Ovary (tissue), 9 donors: ENCODE results near the gene FLOT2. TPM values are rescaled to one million over a fixed set of nuclear protein-coding genes. Genes with fewer than 3 reads are reported as not detected.

Experiments used
- DNase-seq, 5 donors: peaks; one replicate each; pipeline ENCODE4 v3.0.0-alpha.2; 2019 to 2020
- H3K27ac ChIP-seq, 2 donors: fragments of 200-600 bp; one replicate each; pipeline versions ENCODE4 v1.5.1 to v1.8.0; 2019 to 2022
- H3K27me3 ChIP-seq: fragments of 200-600 bp; one replicate; pipeline ENCODE4 v1.8.0; 2022
- H3K36me3 ChIP-seq: fragments of 200-600 bp; sonication (generic); one replicate; pipeline ENCODE4 v1.5.1; 2019
- H3K4me1 ChIP-seq: one replicate; pipeline ENCODE4 v1.8.1; 2013; ENCODE audit warnings: mild to moderate bottlenecking, moderate library complexity; ENCODE audit not compliant: insufficient read depth
- H3K4me3 ChIP-seq: fragments of 200-600 bp; sonication (generic); one replicate; pipeline ENCODE4 v1.5.1; 2017
- H3K9me3 ChIP-seq, 2 donors: fragments of 200-600 bp in 1 of 2; sonication (generic) in 1 of 2; one replicate each; pipeline versions ENCODE4 v1.5.1 to v1.8.1; 2013 to 2019; ENCODE audit warnings: mild to moderate bottlenecking in 1 of 2, moderate library complexity in 1 of 2
- EP300 ChIP-seq: sonication (generic); formaldehyde crosslinking; IDR thresholded peaks from one replicate; pipeline ENCODE4 v1.6.1; 2017; ENCODE audit warnings: antibody characterized with exemption
- POLR2A ChIP-seq: fragments of 450-650 bp; IDR thresholded peaks from one replicate; pipeline ENCODE4 v1.6.1; 2017; ENCODE audit warnings: antibody characterized with exemption, mild to moderate bottlenecking, moderate library complexity
- WGBS, 3 donors: extraction: QIAGEN DNeasy Blood & Tissue Kit in 1 of 3; methylation state at CpG; one replicate each; pipeline versions ENCODE4 v1.1.5 to v1.1.7; 2013 to 2017; 5-methylcytosine and 5-hydroxymethylcytosine counted together
- intact Hi-C, 4 donors: fragments of 100-400 bp; cut with DNase I; formaldehyde crosslinking; loops; one replicate each; pipeline versions ENCODE4 v1.11.0 to v1.15.1; 2022 to 2023
- polyA plus RNA-seq, 2 donors: library from polyadenylated mRNA; stranded (reverse); fragments of 200-250 nt in 1 of 2; fragments of 350-450 nt in 1 of 2; fragmentation: Illumina TruSeq in 1 of 2; extraction: RNeasy Lipid Tissue Mini Kit (QIAGEN cat#74804) in 1 of 2; gene quantifications; one replicate each; pipeline ENCODE4 v1.2.3, GENCODE V29; 2013 to 2014
- total RNA-seq, 7 donors: library from RNA; depleted of rRNA in 2 of 7; stranded (reverse); fragments of >200 nt in 2 of 7; fragmentation: NEBNext Ultra II Directional in 3 of 7; extraction: Animal tissue kit (Norgen Biotek cat#: 25700) in 3 of 7; gene quantifications; one replicate each; pipeline versions ENCODE4 v1.1.0 to v1.2.4, GENCODE V29; 2016 to 2023
- TF ChIP-seq, protein P1 (sequence below), 3 donors: fragments of 450-650 bp in 2 of 3; fragments of 200-600 bp in 1 of 3; IDR thresholded peaks; one replicate each; pipeline versions ENCODE4 v1.5.1 to v1.8.0; 2016 to 2022; ENCODE audit warnings: antibody characterized with exemption in 3 of 3, mild to moderate bottlenecking in 1 of 3
- donor health status: DM: no; HTN: no; CAD: no; lungs with moderate emphysema.
- donor health status: DM: no; HTN: no; CAD: no.
- donor health status: Bipolar disorder and iron deficiency.
- donor health status: DM: yes; HTN: yes; CAD: no.
- donor health status: DM: no; HTN: no; CAD: no.
- donor health status: DM: yes; HTN: yes; CAD: no.

The FLOT2 gene
- total and polyA plus RNA-seq, 9 donors = 29.3 to 82.3 (median 72.6) TPM

DNA sequence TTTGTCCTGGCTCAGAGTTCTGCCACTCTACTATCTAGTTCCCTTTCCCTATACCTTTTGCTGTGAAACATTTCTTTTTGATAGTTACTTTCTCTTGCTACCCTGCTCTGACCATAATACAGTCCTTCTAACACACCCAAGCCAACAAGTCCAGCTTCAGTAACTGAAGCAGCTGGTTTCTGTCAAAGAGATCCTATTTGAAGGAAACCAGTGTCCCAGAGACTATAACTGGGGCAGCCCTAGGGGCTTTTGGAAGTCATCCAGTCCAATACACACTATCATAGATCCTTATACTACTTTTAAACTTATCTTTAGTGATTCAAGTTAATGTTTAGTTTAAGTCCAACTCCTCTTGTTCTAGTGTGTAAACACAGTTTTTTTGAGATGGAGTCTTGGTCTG lies 22.7 kb upstream of the FLOT2 start:
- Histone ChIP-seq H3K36me3 (no peaks in the 10 kb centered on the region), H3K27me3 (no peaks in the 10 kb centered on the region), H3K4me1 (no peaks in the 10 kb centered on the region), H3K27ac (no peak overlapping the region), H3K9me3 (no peaks in the 10 kb centered on the region), H3K4me3 (no peak overlapping the region)
- DNase-seq = no peak
- TF ChIP-seq EP300 (no peak), POLR2A (no peak)
- TF ChIP-seq, protein P1, sequence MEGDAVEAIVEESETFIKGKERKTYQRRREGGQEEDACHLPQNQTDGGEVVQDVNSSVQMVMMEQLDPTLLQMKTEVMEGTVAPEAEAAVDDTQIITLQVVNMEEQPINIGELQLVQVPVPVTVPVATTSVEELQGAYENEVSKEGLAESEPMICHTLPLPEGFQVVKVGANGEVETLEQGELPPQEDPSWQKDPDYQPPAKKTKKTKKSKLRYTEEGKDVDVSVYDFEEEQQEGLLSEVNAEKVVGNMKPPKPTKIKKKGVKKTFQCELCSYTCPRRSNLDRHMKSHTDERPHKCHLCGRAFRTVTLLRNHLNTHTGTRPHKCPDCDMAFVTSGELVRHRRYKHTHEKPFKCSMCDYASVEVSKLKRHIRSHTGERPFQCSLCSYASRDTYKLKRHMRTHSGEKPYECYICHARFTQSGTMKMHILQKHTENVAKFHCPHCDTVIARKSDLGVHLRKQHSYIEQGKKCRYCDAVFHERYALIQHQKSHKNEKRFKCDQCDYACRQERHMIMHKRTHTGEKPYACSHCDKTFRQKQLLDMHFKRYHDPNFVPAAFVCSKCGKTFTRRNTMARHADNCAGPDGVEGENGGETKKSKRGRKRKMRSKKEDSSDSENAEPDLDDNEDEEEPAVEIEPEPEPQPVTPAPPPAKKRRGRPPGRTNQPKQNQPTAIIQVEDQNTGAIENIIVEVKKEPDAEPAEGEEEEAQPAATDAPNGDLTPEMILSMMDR (IDR thresholded peaks at IDR 0.05) = no peak
- intact Hi-C loops = no loop called here

DNA sequence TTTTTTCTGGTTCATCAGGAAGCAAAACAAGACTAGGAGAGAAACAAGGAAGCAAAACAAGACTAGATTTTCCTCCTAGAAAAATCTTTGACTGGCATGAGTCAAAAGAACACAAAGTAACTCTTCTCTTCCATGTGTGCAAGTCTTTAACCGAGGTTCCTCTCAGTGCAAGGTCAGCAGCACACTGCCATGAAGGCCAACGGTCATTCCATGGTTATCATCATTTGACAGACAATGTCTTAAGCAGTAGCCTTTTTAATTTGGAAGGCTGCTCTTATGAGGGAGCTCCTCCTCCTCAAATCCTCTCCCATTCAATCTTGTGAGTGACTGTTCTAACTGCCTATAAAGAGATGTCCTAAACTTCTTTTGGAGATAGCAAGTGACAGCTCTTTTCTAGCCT lies 20.8 kb upstream of the FLOT2 start:
- intact Hi-C loops = loop anchor here in 2 of 4 donors (10.0 kb wide), 1 partner anchor 153 kb away; no protein-coding TSS in a partner anchor
- 49 to 78% (median 50%) methylated on average over 2 of the region's 2 CpGs for WGBS, 3 donors

DNA sequence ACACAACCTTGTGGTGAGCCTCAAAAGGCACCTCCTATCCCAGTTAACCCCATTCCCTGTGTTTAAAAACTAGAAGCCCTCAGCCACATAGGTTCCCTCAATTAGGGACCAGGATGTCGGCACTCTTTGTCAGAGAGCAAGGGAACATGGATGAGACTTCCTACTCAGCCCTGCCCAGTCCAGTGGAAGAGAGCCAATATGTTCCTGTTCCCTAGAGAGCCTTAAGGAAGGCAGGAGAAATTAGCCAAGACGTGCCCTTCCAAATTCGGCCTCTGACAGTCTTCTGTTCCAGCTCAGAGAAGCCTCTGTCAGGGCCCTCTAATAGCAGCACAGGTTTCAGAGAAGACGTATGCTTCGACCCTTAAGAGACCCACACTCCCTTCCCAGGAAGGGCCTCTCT lies 19.9 kb upstream of the FLOT2 start:
- Histone ChIP-seq H3K4me1 (no peaks in the 10 kb centered on the region), H3K4me3 (no peak overlapping the region), H3K27me3 (no peaks in the 10 kb centered on the region), H3K36me3 (no peaks in the 10 kb centered on the region), H3K9me3 (no peaks in the 10 kb centered on the region), H3K27ac (no peak overlapping the region)
- WGBS, 3 donors = 55 to 69% (median 68%) methylated on average over 5 of the region's 5 CpGs
- DNase-seq = no peak
- TF ChIP-seq, protein P1 (IDR thresholded peaks at IDR 0.05) = no peak
- TF ChIP-seq POLR2A = no peak
- TF ChIP-seq EP300 = no peak
- intact Hi-C loops = loop anchor here in 2 of 4 donors (10.0 kb wide), 1 partner anchor 153 kb away; no protein-coding TSS in a partner anchor

More for the DNA sequence above, 20.8 kb upstream of the FLOT2 start:
- Histone ChIP-seq H3K36me3 (no peaks in the 10 kb centered on the region), H3K27me3 (no peaks in the 10 kb centered on the region), H3K4me1 (no peaks in the 10 kb centered on the region), H3K27ac (no peak overlapping the region), H3K4me3 (no peak overlapping the region), H3K9me3 (no peaks in the 10 kb centered on the region)
- TF ChIP-seq EP300 (no peak), POLR2A (no peak)
- TF ChIP-seq, protein P1 (IDR thresholded peaks at IDR 0.05) = no peak
- DNase-seq = no peak

DNA sequence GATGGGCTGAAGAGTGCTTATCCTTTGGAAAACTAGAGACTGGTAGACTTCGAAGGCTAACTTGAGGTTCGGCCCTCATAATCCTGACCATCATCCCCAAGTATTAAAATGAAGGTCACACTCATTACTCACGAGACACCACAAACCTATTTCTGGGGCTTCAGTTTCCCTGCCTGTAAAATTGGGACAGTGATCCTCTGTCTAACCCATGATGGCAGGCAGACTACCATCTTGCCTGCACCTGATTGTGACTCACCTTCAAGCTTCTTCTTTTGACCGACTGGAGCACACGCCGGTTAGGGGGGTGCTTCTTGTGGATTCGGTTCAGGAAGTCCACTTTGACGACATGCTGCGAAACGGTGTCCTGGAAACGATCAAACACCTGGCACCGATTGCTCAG lies 19.5 kb upstream of the FLOT2 start:
- H3K36me3 ChIP-seq = no peaks in the 10 kb centered on the region
- DNase-seq = no peak
- H3K27me3 ChIP-seq = no peaks in the 10 kb centered on the region
- H3K27ac ChIP-seq = no peak overlapping the region
- 80 to 83% (median 82%) methylated on average over 12 of the region's 12 CpGs for WGBS, 3 donors
- TF ChIP-seq POLR2A = no peak
- TF ChIP-seq, protein P1 (IDR thresholded peaks at IDR 0.05) = no peak
- no peak for TF ChIP-seq EP300
- H3K4me1 ChIP-seq = no peaks in the 10 kb centered on the region
- intact Hi-C loops = loop anchor here in 2 of 4 donors (10.0 kb wide), 1 partner anchor 152 kb away; no protein-coding TSS in a partner anchor
- no peaks in the 10 kb centered on the region for H3K9me3 ChIP-seq
- no peak overlapping the region for H3K4me3 ChIP-seq
